Mononuclear cell (primary cell): Measurements from ENCODE around the gene FOXL1. TPM values are rescaled to one million over a fixed set of nuclear protein-coding genes. Genes with fewer than 3 reads are reported as not detected.

Source experiments
- H3K27me3 ChIP-seq: 2 replicates; pipeline ENCODE4 v1.6.0; 2011; ENCODE audit warnings: low read length, control low read depth; ENCODE audit not compliant: insufficient read depth
- H3K4me1 ChIP-seq: 2 replicates; pipeline ENCODE4 v1.5.1; 2011; ENCODE audit warnings: mild to moderate bottlenecking, low read length, control low read depth; ENCODE audit not compliant: insufficient read depth
- H3K4me3 ChIP-seq: 2 replicates; pipeline ENCODE4 v1.5.1; 2011; ENCODE audit warnings: mild to moderate bottlenecking, low read length, moderate library complexity
- H3K9me3 ChIP-seq: 2 replicates; pipeline ENCODE4 v1.5.1; 2011; ENCODE audit warnings: low read depth, mild to moderate bottlenecking, control low read depth, low read length
- total RNA-seq: library from RNA; depleted of rRNA; stranded (reverse); fragments of >200 nt; gene quantifications from one replicate; pipeline ENCODE4 v1.2.3, GENCODE V29; 2012

Gene FOXL1
- total RNA-seq, 1 donor: not detected

DNA sequence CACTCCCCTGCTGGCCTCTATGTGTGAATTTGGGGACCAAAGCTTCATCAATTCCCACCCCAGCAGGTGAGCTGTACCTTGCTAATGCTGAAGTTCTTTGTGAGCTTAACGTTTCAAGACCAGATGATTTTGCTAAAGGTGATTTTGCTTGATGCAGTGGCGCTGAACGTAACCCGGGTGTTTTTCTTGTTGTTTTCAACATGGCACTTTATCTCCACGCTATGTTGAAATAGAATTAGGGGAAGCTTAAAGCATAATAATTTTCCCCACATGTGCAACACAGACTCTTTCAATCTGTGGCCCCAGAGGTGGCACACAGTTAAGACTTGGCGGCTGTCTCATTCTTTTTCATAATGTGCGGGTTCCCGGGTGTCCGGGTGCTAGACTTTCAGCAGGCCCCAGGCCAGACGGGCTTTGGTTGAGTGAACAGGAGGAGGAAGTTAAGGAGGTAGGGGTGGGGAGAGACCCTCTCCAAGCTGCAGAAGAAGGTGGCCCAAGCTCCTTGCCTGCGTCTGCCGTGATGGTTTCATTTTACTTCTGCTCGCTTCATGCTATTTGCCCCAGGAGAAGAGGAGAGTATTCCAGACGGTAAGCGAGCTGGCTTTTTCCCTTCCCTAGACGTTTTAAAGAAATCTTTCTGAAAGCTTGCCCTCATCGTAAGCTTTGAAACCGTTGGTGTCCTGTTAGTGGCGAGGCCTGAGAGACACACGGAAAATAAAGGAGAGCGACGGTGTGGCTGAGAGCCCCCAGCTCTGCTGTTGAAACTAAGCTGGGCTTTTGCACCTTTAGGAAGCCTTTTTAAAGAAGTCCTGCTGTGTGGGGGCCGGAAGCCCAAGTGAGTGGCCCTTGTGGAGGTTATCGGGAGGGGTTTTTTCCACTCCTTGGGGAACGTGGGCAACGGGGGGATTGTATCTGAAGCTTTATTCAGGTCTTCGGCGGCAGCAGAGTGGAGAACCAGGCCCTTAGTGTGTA lies 7.5 kb upstream of the FOXL1 start:
- H3K27me3 ChIP-seq: peaks cover 69% of the 10 kb centered on the region
- H3K4me1 ChIP-seq: peaks cover 12% of the 10 kb centered on the region
- no peaks in the 10 kb centered on the region for H3K9me3 ChIP-seq
- H3K4me3 ChIP-seq: no peak overlapping the region

DNA sequence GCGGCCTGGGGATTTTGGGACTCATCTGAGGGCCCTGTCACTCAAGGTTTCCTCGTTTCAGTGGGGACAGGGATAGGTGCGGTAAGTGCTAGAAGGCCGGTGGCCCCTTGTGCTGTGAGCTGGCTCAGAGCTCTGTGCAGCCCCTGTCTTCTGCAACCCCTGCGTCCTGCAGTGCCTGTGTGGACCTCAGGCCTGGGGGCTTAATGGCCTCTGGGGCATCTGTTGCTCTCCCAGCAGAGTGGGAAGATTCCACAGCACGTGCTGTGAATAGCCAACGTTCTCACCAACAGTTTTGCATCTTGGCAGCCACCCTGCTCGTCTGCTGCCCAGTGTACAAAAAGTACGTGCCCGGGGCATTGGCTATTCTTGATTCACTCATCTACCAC lies 6.8 kb upstream of the FOXL1 start:
- Histone ChIP-seq H3K9me3 (no peaks in the 10 kb centered on the region), H3K4me1 (peaks cover 14% of the 10 kb centered on the region), H3K4me3 (no peak overlapping the region), H3K27me3 (peaks cover 67% of the 10 kb centered on the region)

DNA sequence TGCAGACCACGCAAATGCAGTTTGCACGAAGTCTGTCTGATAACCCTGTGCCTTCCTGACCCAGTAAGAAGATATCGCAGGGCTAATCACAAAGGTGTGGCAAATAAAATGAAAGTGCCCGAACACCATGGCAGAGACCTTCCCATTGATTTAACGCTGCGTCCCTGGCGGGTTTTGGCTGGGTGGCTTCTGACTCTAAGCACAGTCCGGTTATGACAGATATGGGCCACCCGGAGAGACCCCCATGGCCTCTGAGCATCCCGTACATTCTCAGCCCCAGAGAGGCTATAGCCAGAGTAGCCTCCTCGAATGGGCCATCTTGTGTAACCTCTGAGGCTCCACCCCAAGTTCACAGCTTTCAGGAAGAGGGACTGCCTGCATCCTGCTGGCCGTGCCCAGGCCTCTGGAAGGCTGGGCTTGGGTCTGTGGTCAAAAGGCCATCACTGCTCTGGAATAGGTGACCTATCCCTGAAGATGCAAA lies 6.3 kb upstream of the FOXL1 start:
- Histone ChIP-seq H3K4me1 (peaks cover 12% of the 10 kb centered on the region), H3K4me3 (no peak overlapping the region), H3K27me3 (peaks cover 71% of the 10 kb centered on the region), H3K9me3 (no peaks in the 10 kb centered on the region)

DNA sequence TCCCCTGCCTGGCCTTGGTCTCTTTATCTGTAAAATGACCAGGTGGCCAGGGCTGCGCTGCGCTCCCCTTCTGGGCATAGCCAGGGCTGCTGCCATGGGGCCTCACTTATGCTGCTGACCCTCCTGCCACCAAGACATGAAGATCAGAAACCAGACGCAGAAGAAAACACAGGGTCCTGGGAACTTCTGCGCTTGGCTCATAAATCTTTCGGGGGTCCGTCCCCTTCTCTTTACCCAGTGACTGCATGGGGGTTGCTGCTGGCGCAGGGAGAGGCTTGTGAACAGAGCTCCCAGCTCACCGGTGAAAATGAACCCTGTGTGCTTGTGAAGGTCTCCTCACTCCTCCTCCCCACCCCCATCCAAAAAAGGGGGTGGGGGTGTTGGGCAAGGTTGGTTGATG lies 5.7 kb upstream of the FOXL1 start:
- H3K4me1 ChIP-seq: peaks cover 12% of the 10 kb centered on the region
- no peak overlapping the region for H3K4me3 ChIP-seq
- H3K9me3 ChIP-seq: no peaks in the 10 kb centered on the region
- H3K27me3 ChIP-seq: peaks cover 71% of the 10 kb centered on the region

DNA sequence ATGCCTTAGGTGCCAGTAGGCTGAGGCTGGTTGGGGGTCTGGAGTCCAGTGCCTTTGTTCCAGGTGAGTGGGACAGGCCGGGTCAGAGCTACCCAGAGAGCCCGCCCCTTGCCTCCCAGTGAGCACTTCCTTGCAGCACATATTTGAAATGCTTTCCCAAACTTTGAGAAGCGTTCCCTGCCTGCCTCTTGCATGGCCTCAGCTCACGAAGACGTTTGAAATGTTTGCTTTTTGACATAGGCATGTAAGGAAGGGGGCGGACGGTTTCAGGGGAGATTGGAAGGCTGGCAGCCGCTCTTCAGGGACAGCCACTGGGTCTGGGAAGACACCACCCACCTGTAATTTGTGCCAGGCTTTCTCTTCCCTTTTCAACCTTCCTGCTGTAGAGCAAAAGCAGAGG lies 5.1 kb upstream of the FOXL1 start:
- Histone ChIP-seq H3K9me3 (no peaks in the 10 kb centered on the region), H3K4me3 (no peak overlapping the region), H3K4me1 (peaks cover 12% of the 10 kb centered on the region), H3K27me3 (peaks cover 74% of the 10 kb centered on the region)

DNA sequence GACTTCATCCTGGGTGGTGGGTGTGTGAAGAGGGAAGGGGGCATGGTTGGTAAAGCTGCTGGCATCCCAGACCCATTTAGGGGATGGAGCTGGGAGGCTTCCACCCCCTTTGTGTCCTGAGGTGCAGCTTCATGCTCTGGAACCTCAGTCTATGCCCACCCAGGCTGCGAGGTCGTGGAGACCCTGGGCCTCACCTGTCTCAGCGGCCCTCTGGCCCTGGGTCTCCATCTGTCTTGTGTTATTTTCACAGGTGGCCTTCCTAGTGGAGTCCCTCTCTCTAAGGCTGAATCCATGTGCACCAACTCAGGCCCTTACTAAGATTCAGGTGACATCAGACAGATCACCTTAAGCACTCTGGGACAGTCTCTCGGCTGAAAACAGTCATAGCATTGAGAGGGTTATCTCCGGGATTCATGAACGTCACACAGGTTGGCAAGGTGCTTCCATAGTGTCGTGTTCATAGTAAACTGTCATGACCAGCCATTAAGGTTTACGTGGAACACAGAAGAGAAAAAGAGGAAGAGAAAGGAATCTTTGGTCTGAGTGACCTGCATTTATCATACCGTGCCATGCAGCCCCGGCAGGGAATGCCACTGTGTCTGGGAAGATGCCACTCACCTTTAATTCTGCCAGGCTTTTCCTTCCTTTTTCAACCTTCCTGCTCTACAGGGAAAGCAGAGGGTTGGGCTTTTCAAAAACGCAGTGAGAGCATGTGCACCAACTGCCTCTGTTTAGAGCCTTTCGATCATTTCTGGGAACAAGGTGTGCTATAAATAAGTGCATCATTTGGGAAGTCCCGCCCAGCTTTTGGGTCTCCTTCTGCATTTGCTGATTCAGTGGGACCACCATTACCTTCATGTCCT lies 4.5 kb upstream of the FOXL1 start:
- Histone ChIP-seq H3K4me1 (peaks cover 12% of the 10 kb centered on the region), H3K27me3 (peaks cover 73% of the 10 kb centered on the region), H3K9me3 (no peaks in the 10 kb centered on the region), H3K4me3 (no peak overlapping the region)

DNA sequence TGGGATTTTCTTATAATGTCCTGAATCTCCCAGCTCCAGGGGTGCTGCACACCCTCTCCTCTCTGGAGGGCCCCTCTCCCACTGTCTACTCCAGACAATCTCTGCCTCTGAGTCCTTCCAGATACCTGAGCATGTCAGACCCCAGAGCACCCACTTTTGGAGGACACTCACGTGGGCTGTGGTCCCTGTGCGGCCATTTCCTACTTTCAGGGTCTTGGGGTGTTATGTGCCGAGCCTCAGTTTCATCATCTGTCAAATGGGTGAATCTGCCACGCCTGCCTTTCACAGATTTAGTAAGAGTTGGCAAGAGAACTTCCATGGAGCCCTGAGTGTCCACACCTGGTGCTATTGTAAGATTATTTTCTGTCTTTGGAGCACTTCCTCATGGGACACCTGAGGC lies 3.7 kb upstream of the FOXL1 start:
- peaks cover 69% of the 10 kb centered on the region for H3K27me3 ChIP-seq

DNA sequence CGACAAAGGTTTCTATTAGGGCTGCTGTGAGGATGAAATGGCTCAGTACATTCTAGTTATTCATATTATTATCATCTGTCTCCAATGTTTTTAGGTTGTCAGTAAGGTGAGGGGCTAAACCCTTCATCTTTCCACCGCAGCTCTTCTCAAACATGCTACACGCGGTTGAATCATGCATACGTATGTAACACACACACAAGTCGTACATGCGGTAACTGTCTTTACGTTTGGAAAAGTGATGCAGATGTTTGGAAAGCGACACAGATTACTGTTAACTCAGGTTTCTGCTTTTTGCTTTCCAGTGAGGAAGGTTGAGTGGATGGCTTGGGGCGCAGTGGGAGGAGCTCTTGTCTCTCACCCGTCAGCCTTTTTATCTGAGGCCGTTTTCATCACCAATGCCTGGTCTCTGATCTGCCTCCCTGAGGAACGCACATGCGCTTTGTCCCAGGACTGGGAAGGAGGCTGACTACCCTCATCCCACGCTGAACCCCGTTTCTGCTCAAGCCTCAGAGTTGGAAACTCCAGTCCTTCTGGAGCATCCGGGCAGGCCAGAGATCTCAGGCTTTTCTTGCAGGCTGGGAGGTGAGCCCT lies 3.2 kb upstream of the FOXL1 start:
- peaks cover 69% of the 10 kb centered on the region for H3K27me3 ChIP-seq
- no peak overlapping the region for H3K4me3 ChIP-seq
- peaks cover 12% of the 10 kb centered on the region for H3K4me1 ChIP-seq
- H3K9me3 ChIP-seq: no peaks in the 10 kb centered on the region

More for the DNA sequence above, 3.7 kb upstream of the FOXL1 start:
- Histone ChIP-seq H3K4me3 (no peak overlapping the region), H3K9me3 (no peaks in the 10 kb centered on the region), H3K4me1 (peaks cover 12% of the 10 kb centered on the region)

DNA sequence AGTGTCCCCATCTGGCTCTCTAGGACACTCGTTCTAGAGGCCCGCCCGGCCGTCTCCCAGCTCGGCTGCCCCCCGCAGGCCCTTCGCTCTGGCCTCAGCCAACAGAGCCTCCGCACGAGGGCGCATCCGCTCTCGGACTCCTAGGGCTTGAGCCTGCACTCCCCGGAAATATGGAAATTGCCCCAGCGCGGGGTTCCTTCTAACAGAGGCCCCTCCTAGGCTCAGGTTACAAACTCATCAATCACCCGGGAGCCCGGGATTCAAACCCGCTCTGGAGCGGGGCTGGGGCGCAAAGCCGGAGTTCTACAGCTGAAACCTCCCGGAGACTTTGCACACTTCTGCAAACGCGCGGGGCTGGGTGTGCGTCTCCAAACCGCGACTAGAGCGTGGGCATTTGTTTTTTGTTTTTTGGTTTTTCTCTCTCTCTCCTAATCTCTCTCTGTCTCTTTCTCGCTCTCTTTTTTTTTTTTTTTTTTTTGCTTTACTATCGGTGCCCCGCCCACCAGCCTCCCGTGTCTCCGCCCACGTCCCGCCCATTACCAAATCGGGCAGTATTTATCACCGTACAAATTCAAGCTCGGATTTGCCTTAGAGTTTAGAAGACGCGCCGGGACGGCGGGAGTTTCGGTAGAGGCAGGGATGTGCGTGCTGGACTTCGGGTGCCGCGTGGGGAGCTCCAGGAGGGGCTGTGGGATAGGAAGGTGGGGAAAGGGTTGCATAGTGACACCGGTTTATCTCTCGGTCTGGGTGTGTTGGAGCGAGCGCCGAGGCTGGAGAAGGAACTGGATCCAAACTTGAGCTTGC lies 2.4 kb upstream of the FOXL1 start:
- Histone ChIP-seq H3K27me3 (peaks cover 65% of the 10 kb centered on the region), H3K4me3 (peak overlapping the region; percentile 23), H3K4me1 (peaks cover 12% of the 10 kb centered on the region), H3K9me3 (no peaks in the 10 kb centered on the region)

DNA sequence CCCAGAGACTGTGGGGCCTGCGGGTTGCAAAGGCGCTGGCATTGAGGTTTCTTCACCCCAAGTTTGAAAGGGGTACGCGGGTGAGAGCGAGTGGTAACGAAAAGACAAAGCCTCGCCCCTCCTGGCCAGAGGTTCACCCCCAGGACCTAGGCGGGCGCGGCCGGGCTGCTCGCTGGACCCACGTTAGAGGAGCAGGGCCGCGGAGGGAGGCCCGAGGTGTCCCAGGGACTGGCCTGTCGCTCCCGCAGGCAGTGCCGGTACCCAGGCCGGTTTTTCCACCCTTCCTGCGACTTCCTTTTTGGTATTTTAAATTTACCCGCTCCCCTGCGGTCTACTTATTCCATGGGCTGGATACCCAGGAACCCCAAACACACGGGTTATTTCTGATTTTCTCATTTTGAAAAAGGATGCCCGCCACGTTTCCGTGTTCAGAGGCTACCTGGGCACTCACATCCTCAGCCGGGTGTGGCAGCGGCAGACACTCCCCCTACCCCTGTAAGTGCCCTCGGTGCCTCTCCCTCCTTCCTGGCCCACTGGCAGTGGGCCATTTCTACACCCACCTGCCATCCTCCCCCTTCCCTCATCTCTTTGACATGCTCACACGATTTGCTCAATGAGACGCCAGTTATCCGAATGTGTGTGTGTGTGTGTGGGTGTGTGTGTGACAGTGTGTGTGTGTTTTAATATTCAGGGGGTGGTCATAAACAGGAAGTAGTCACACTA lies 1.6 kb upstream of the FOXL1 start:
- Histone ChIP-seq H3K9me3 (no peaks in the 10 kb centered on the region), H3K4me1 (peaks cover 12% of the 10 kb centered on the region)

DNA sequence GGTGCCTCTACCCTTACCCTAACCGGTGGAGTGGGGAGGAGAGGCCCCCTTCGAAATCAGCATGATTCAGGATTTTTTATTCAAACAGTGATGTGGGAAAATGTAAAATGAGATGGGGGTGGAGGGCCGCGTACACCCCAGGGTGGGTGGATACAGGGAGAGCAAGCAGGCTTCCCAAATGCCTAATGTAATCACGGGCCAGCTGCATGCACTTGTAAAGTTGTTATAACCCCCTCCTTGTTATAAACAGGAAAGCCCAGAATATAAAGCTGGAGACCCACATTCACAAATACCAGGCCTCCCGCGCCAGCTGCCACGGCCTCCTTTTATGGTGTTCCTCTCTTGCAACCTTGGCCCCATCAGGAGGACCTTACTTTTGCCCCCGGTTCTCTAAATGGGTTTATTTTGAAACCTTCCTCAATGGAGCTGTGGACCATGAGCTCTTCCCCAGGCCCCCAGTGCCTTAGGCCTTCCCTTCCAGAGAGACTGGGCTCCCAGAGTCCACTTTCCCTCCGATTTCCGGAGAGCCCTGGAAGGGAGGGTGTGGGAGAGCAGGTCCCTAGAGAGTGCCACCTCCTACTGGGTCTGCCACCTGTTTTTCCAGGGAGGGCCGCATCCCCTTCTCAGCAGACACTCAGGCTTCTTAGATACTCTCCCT lies 906 bp upstream of the FOXL1 start:
- Histone ChIP-seq H3K27me3 (peaks cover 62% of the 10 kb centered on the region), H3K9me3 (no peaks in the 10 kb centered on the region), H3K4me1 (peaks cover 12% of the 10 kb centered on the region), H3K4me3 (no peak overlapping the region)

More for the DNA sequence above, 1.6 kb upstream of the FOXL1 start:
- H3K4me3 ChIP-seq: no peak overlapping the region
- peaks cover 65% of the 10 kb centered on the region for H3K27me3 ChIP-seq

DNA sequence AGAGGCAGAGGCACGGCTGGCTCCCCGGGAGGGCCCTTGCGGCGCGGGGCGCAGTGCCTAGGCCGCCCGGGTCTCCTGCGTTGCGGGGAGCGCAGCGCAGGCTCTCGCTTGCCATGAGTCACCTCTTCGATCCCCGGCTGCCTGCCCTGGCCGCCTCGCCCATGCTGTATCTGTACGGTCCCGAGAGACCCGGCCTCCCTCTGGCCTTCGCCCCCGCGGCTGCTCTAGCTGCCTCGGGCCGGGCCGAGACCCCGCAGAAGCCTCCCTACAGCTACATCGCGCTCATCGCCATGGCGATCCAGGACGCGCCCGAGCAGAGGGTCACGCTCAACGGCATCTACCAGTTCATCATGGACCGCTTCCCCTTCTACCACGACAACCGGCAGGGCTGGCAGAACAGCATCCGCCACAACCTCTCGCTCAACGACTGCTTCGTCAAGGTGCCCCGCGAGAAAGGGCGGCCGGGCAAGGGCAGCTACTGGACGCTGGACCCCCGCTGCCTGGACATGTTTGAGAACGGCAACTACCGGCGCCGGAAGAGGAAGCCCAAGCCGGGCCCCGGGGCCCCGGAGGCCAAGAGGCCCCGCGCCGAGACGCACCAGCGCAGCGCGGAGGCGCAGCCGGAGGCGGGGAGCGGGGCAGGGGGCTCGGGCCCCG lies 390 bp downstream of the FOXL1 start:
- Histone ChIP-seq H3K4me3 (no peak overlapping the region), H3K9me3 (no peaks in the 10 kb centered on the region), H3K4me1 (peaks cover 12% of the 10 kb centered on the region), H3K27me3 (peaks cover 65% of the 10 kb centered on the region)
